ENCODE data around the gene P2RX6.

P2RX6 gene

DNA sequence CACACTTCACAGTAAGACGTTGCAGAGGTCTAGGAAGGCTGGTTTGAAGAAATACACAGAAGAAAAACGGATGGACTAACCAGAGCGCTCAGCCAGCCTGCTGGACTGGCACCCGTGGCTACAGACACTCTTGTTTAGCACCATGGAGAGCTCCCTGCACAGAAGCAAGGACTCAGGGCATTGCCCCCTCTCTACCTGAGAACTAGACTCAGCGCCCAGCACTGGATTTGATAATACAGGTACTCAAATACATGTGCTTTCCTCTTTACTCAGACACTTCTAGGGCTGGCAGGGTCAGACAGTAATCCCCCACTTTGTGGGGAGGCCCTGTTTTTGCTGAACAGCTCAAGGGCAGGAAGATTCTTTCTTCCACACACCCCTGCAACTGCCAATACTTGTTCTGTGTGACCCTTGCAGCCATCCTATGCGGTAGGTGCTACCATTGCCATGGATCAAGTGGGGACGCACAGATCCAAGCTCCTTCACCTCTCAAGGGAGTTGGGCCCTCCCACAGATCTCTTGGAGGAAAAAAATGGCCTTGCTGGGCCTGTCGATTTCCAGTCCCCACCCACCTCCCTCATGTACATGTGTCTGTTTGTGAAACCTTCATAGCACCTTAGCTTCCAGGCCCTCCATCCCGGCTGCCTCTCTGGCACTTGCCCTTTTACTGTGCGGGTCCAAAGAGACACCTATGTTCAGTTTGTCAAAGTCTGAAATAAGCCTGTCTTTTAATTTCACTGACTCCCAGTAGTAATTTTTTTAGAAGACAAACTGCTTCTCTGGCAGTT lies 5.1 kb upstream of the P2RX6 start:
- TF ChIP-seq, protein P1, sequence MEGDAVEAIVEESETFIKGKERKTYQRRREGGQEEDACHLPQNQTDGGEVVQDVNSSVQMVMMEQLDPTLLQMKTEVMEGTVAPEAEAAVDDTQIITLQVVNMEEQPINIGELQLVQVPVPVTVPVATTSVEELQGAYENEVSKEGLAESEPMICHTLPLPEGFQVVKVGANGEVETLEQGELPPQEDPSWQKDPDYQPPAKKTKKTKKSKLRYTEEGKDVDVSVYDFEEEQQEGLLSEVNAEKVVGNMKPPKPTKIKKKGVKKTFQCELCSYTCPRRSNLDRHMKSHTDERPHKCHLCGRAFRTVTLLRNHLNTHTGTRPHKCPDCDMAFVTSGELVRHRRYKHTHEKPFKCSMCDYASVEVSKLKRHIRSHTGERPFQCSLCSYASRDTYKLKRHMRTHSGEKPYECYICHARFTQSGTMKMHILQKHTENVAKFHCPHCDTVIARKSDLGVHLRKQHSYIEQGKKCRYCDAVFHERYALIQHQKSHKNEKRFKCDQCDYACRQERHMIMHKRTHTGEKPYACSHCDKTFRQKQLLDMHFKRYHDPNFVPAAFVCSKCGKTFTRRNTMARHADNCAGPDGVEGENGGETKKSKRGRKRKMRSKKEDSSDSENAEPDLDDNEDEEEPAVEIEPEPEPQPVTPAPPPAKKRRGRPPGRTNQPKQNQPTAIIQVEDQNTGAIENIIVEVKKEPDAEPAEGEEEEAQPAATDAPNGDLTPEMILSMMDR (conservative IDR thresholded peaks at IDR 0.05; ENCODE audit: control insufficient read depth, insufficient read depth, low read depth, low read length) = no peak
- peak; percentile 49 for DNase-seq (ENCODE audit: low read depth)
- no peak overlapping the region for H3K4me3 ChIP-seq (ENCODE audit: control insufficient read depth, low read depth, low read length)

DNA sequence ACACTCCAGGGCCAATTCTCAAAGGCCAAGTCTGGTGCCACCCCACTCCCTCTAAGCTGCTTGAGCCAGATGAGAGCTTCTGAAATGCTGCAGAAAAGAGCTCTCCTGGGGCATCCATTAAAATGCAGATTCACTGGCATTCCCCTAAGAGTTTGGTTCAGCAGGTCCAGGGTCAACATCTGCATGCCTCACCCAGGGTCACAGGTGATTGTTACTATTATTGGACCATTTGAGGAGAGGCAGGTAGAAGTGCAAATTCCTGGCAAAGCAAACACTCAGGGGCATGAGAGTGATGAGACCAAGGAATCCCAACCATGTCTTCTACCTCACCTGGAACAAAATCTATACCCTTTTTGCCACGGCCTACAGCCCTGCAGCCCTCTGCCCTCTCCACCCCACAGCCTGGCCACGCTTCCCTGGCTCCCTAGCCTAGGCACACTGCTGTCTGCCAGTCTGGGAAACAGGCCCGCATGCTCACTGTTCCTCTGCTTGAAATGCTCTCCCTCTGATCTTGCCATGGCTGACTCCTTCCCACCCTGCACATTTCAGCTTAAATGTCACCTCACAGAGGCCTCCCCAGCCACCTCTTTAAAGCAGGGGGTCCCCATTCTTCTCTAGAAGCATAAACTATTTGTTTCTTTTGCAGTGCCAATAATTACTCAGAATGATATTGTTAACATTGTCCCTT lies 4.4 kb upstream of the P2RX6 start:
- H3K4me3 ChIP-seq (ENCODE audit: control insufficient read depth, low read depth, low read length) = no peak overlapping the region
- TF ChIP-seq, protein P1 (conservative IDR thresholded peaks at IDR 0.05; ENCODE audit: control insufficient read depth, insufficient read depth, low read depth, low read length) = no peak
- no peak for DNase-seq (ENCODE audit: low read depth)

- TF ChIP-seq, protein P1 (conservative IDR thresholded peaks at IDR 0.05; ENCODE audit: control insufficient read depth, insufficient read depth, low read depth, low read length) = no peak
- H3K4me3 ChIP-seq (ENCODE audit: control insufficient read depth, low read depth, low read length) = no peak overlapping the region
- DNase-seq (ENCODE audit: low read depth) = no peak
Observed at GRCh38 chr22:21012446-21013407, 2.2 kb upstream of the P2RX6 start.

DNA sequence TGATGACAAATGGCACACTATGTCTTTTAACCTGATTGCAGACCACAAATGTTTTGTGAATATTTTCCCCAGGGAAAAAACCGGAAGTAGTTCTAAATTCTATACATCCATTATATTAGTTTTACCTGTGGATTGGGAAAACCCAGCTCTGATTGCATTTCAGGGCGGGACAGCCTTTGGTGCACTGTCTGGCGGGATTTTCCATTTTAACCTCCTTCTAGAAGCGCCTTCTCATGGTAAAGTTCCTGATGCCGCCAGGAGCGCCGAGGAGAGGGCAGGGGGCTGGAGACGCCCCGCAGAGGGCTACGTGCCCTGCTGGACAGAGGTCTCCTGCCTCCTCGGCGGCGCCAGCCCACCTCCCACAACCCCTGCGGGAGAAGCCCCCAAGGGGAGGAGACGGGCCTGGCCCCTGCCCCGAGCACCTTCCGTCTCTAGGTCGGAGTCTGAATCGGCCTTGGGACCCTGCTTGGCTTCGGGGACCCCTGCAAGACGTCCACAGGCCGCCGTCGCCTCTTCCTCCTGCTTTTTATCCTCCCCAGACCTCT lies 1.2 kb upstream of the P2RX6 start:
- DNase-seq (ENCODE audit: low read depth) = no peak
- peak overlapping the region; percentile 53 for H3K4me3 ChIP-seq (ENCODE audit: control insufficient read depth, low read depth, low read length)
- TF ChIP-seq, protein P1 (conservative IDR thresholded peaks at IDR 0.05; ENCODE audit: control insufficient read depth, insufficient read depth, low read depth, low read length) = no peak

DNA sequence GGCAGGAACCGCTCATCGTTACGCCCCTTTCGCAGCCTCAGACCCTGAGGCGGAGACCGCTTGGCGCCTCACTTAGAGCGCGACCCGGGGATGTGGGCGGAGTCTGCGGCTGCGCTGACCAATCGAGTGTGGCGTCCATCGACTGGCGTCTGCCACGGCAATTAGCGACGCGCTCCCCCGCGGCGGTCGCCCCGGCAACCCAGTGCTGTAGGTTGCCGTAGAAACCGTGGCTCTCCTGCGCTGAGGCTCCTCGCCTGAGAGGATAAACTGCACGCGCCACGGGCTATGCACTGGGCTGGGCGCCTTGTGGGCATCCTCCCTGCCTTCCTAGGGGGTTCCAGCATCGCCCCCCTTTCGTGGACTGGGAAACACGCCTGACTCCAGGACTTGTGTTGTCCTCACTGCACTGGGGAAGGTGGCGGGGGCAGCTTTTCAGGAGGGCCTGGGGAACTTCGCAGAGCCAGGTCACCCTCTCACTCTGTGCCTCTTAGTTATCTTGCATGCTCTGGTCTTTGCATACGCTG lies 701 bp upstream of the P2RX6 start:
- TF ChIP-seq, protein P1 (conservative IDR thresholded peaks at IDR 0.05; ENCODE audit: control insufficient read depth, insufficient read depth, low read depth, low read length) = no peak
- peak overlapping the region; percentile 53 for H3K4me3 ChIP-seq (ENCODE audit: control insufficient read depth, low read depth, low read length)
- DNase-seq (ENCODE audit: low read depth) = peak; percentile 82
